Hematopoietic multipotent progenitor cell treated with erythropoietin and hydrocortisone succinate and interleukin-3 and kit ligand, for 8 days (in vitro differentiated cells): Measurements from ENCODE around the gene ZNF384.
A peak's percentile ranks its signal among the peaks of the same experiment; 100 is the strongest.
"Not testable (repeated sequence)": the region's sequence is repeated elsewhere in the genome, so short reads cannot be mapped to it uniquely, and the experiment has no call there.

Experiments
- DNase-seq: peaks from one replicate; pipeline ENCODE4 v3.0.0-alpha.2; 2015

Gene ZNF384

GRCh38 chr12:6688999-6689882 lies at the start of gene ZNF384:
Gene ZNF384 (minus strand): TSS chr12:6689375. CDS start chr12:6679520, 9,855 bp downstream.
- peak; percentile 100 for DNase-seq

- DNase-seq: no peak
Observed at GRCh38 chr12:6736754-6737153, 47.6 kb upstream of the ZNF384 start.

GRCh38 chr12:6735448-6736191 lies 46.4 kb upstream of the ZNF384 start:
- DNase-seq: peak; percentile 62

- DNase-seq: no peak
Observed at GRCh38 chr12:6734506-6735387, 45.6 kb upstream of the ZNF384 start.

GRCh38 chr12:6730169-6730568 lies 41.0 kb upstream of the ZNF384 start:
- DNase-seq: no peak

GRCh38 chr12:6729186-6729585 lies 40.0 kb upstream of the ZNF384 start:
- DNase-seq: no peak

- DNase-seq: no peak
Observed at GRCh38 chr12:6725350-6725749, 36.2 kb upstream of the ZNF384 start.

GRCh38 chr12:6724409-6724797 lies 35.2 kb upstream of the ZNF384 start:
- peak; percentile 54 for DNase-seq

- DNase-seq: peak; percentile 99
Observed at GRCh38 chr12:6723607-6724408, 34.6 kb upstream of the ZNF384 start, which contains the start of gene COPS7A. Gene COPS7A (plus strand): TSS chr12:6724046. CDS start chr12:6724657, 611 bp downstream.

GRCh38 chr12:6722863-6723262 lies 33.7 kb upstream of the ZNF384 start:
- peak; percentile 81 for DNase-seq

GRCh38 chr12:6716874-6717437 lies 27.8 kb upstream of the ZNF384 start:
- no peak for DNase-seq

- not testable (repeated sequence) for DNase-seq
Observed at GRCh38 chr12:6716031-6716873, 27.1 kb upstream of the ZNF384 start.

- no peak for DNase-seq
Observed at GRCh38 chr12:6708960-6709394, 19.8 kb upstream of the ZNF384 start.

- DNase-seq: not testable (repeated sequence)
Observed at GRCh38 chr12:6708351-6708750, 19.2 kb upstream of the ZNF384 start.

- peak; percentile 13 for DNase-seq
Observed at GRCh38 chr12:6703631-6704030, 14.5 kb upstream of the ZNF384 start.

- no peak for DNase-seq
Observed at GRCh38 chr12:6701078-6701768, 12.0 kb upstream of the ZNF384 start.

GRCh38 chr12:6700646-6701051 lies 11.5 kb upstream of the ZNF384 start, which contains the start of gene PIANP:
Gene PIANP (minus strand): TSS chr12:6700815. CDS start chr12:6698061, 2,754 bp downstream.
- DNase-seq: no peak

- no peak for DNase-seq
Observed at GRCh38 chr12:6699989-6700645, 10.9 kb upstream of the ZNF384 start.
